ENCODE data around the gene PDE7B. TPM values are rescaled to one million over a fixed set of nuclear protein-coding genes. Genes with fewer than 3 reads are reported as not detected.

The PDE7B gene
- total RNA-seq, 2 experiments from 2014 or later: not detected

- Histone ChIP-seq H2AFZ (ENCODE audit: low read length) (no peak overlapping the region), H3K27ac (ENCODE audit: low read depth, low read length, poor library complexity, severe bottlenecking) (no peak overlapping the region), H3K36me3 (ENCODE audit: insufficient read depth, low read length) (no peaks in the 10 kb centered on the region), H3K9me2 (ENCODE audit: insufficient read depth, low read length) (no peaks in the 10 kb centered on the region), H3K4me3 (ENCODE audit: low read depth, low read length, poor library complexity, severe bottlenecking) (no peak overlapping the region), H3K9me3 (ENCODE audit: low read length) (no peaks in the 10 kb centered on the region), H3K79me2 (ENCODE audit: insufficient read depth, low read depth, low read length) (no peaks in the 10 kb centered on the region), H3K4me2 (ENCODE audit: low read length) (no peak overlapping the region), H3K4me1 (ENCODE audit: insufficient read depth, low read length, poor library complexity, severe bottlenecking) (no peaks in the 10 kb centered on the region), H4K20me1 (ENCODE audit: insufficient read depth, low read length) (no peaks in the 10 kb centered on the region)
- ChIA-PET CTCF (ENCODE audit: unreplicated experiment) (no interaction called here), POLR2A (no interaction called here)
- intact Hi-C loops (cut with micrococcal nuclease; ENCODE audit: unreplicated experiment): loop anchor here (10.0 kb wide), 1 partner anchor 189 kb away; no protein-coding TSS in a partner anchor
- no peak for TF ChIP-seq EZH2phosphoT487 (IDR thresholded peaks at IDR 0.05; ENCODE audit: borderline replicate concordance, low read depth, low read length)
- TF ChIP-seq, protein P1, sequence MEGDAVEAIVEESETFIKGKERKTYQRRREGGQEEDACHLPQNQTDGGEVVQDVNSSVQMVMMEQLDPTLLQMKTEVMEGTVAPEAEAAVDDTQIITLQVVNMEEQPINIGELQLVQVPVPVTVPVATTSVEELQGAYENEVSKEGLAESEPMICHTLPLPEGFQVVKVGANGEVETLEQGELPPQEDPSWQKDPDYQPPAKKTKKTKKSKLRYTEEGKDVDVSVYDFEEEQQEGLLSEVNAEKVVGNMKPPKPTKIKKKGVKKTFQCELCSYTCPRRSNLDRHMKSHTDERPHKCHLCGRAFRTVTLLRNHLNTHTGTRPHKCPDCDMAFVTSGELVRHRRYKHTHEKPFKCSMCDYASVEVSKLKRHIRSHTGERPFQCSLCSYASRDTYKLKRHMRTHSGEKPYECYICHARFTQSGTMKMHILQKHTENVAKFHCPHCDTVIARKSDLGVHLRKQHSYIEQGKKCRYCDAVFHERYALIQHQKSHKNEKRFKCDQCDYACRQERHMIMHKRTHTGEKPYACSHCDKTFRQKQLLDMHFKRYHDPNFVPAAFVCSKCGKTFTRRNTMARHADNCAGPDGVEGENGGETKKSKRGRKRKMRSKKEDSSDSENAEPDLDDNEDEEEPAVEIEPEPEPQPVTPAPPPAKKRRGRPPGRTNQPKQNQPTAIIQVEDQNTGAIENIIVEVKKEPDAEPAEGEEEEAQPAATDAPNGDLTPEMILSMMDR (conservative IDR thresholded peaks at IDR 0.05; ENCODE audit: low read length): no peak
- no peak for DNase-seq (ENCODE audit: low spot score)
- BruUV-seq (replicated peaks): no TSS peak
These were observed 184.5 kb downstream of the PDE7B start for GRCh38 chr6:136036071-136036380.

DNA sequence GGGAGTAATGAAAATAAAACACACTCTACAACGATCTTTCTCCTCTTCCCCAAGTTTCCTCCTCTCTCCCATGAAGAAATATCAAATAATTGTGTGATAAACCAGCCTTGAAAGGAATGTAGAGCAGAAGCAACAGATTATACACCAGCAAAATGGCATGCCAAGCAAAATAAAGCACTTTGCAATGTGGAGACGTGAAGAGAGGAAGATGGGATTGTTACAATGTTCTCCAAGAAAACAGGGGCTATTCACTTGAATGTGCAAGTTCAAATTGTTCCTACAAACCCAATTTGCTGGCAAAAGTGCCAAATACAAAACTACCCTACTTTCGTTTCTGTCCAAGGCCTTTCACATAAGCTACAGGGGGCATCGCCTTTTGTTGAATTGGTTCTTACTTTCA lies 185.1 kb downstream of the PDE7B start:
- H3K9me2 ChIP-seq (ENCODE audit: insufficient read depth, low read length): no peaks in the 10 kb centered on the region
- H3K9me3 ChIP-seq (ENCODE audit: low read length): no peaks in the 10 kb centered on the region
- no peak overlapping the region for H2AFZ ChIP-seq (ENCODE audit: low read length)
- POLR2A ChIA-PET: no interaction called here
- H4K20me1 ChIP-seq (ENCODE audit: insufficient read depth, low read length): no peaks in the 10 kb centered on the region
- no peaks in the 10 kb centered on the region for H3K36me3 ChIP-seq (ENCODE audit: insufficient read depth, low read length)
- H3K4me1 ChIP-seq (ENCODE audit: insufficient read depth, low read length, poor library complexity, severe bottlenecking): no peaks in the 10 kb centered on the region
- TF ChIP-seq, protein P1 (conservative IDR thresholded peaks at IDR 0.05; ENCODE audit: low read length): no peak
- TF ChIP-seq EZH2phosphoT487 (IDR thresholded peaks at IDR 0.05; ENCODE audit: borderline replicate concordance, low read depth, low read length): no peak
- no TSS peak for BruUV-seq (replicated peaks)
- H3K79me2 ChIP-seq (ENCODE audit: insufficient read depth, low read depth, low read length): no peaks in the 10 kb centered on the region
- no peak for DNase-seq (ENCODE audit: low spot score)
- intact Hi-C loops (cut with micrococcal nuclease; ENCODE audit: unreplicated experiment): loop anchor here (10.0 kb wide), 1 partner anchor 188 kb away; no protein-coding TSS in a partner anchor
- CTCF ChIA-PET (ENCODE audit: unreplicated experiment): no interaction called here
- H3K27ac ChIP-seq (ENCODE audit: low read depth, low read length, poor library complexity, severe bottlenecking): no peak overlapping the region
- no peak overlapping the region for H3K4me3 ChIP-seq (ENCODE audit: low read depth, low read length, poor library complexity, severe bottlenecking)
- no peak overlapping the region for H3K4me2 ChIP-seq (ENCODE audit: low read length)

GRCh38 chr6:136037242-136037875 lies 185.9 kb downstream of the PDE7B start:
- POLR2A ChIA-PET: interaction anchor here (0.8 kb wide), 1 partner anchor 85 kb away, joined by 5 read pairs; no protein-coding TSS in a partner anchor
- no peaks in the 10 kb centered on the region for H3K79me2 ChIP-seq (ENCODE audit: insufficient read depth, low read depth, low read length)
- intact Hi-C loops (cut with micrococcal nuclease; ENCODE audit: unreplicated experiment): loop anchor here (10.0 kb wide), 1 partner anchor 187 kb away; no protein-coding TSS in a partner anchor
- BruUV-seq (replicated peaks): no TSS peak
- H3K9me3 ChIP-seq (ENCODE audit: low read length): no peaks in the 10 kb centered on the region
- no peak overlapping the region for H3K4me3 ChIP-seq (ENCODE audit: low read depth, low read length, poor library complexity, severe bottlenecking)
- no peak overlapping the region for H3K27ac ChIP-seq (ENCODE audit: low read depth, low read length, poor library complexity, severe bottlenecking)
- no peaks in the 10 kb centered on the region for H3K36me3 ChIP-seq (ENCODE audit: insufficient read depth, low read length)
- no peak for DNase-seq (ENCODE audit: low spot score)
- no peaks in the 10 kb centered on the region for H3K4me1 ChIP-seq (ENCODE audit: insufficient read depth, low read length, poor library complexity, severe bottlenecking)
- CTCF ChIA-PET (ENCODE audit: unreplicated experiment): no interaction called here
- no peaks in the 10 kb centered on the region for H3K9me2 ChIP-seq (ENCODE audit: insufficient read depth, low read length)
- no peak overlapping the region for H3K4me2 ChIP-seq (ENCODE audit: low read length)
- no peak for TF ChIP-seq EZH2phosphoT487 (IDR thresholded peaks at IDR 0.05; ENCODE audit: borderline replicate concordance, low read depth, low read length)
- TF ChIP-seq, protein P1 (conservative IDR thresholded peaks at IDR 0.05; ENCODE audit: low read length): no peak
- H2AFZ ChIP-seq (ENCODE audit: low read length): no peak overlapping the region
- H4K20me1 ChIP-seq (ENCODE audit: insufficient read depth, low read length): no peaks in the 10 kb centered on the region

Data from OCI-LY7 (cell line).